Mesenchymal stem cell (in vitro differentiated cells and primary cell): Measurements from ENCODE around the gene RRP1B.

Experiments used
- DNase-seq: peaks from one replicate; pipeline ENCODE4 v3.0.0-alpha.2; 2013
- H2AFZ ChIP-seq: one replicate; pipeline ENCODE4 v1.6.1; 2013; ENCODE audit warnings: low read depth, mild to moderate bottlenecking, control low read depth, inconsistent platforms, low read length, moderate library complexity
- H2AK5ac ChIP-seq: 2 replicates; pipeline ENCODE4 v1.6.1; 2013; ENCODE audit warnings: low read length, moderate library complexity, mild to moderate bottlenecking, inconsistent platforms; ENCODE audit not compliant: severe bottlenecking
- H2BK120ac ChIP-seq: one replicate; pipeline ENCODE4 v1.6.1; 2013; ENCODE audit warnings: low read depth, mild to moderate bottlenecking, inconsistent platforms, low read length, moderate library complexity
- H2BK12ac ChIP-seq, 2 experiments: one replicate each; pipeline ENCODE4 v1.6.1; 2013; ENCODE audit warnings: inconsistent platforms in 2 of 2, low read length in 2 of 2, mild to moderate bottlenecking in 2 of 2, moderate library complexity in 2 of 2, control low read depth in 1 of 2
- H2BK15ac ChIP-seq: one replicate; pipeline ENCODE4 v1.6.1; 2013; ENCODE audit warnings: mild to moderate bottlenecking, low read depth, inconsistent platforms; ENCODE audit not compliant: poor library complexity, severe bottlenecking
- H2BK5ac ChIP-seq: 2 replicates; pipeline ENCODE4 v1.6.1; 2013; ENCODE audit warnings: low read depth, mild to moderate bottlenecking, low read length, control low read depth, inconsistent platforms; ENCODE audit not compliant: poor library complexity, severe bottlenecking
- H3K14ac ChIP-seq, 2 experiments: one replicate each; pipeline ENCODE4 v1.6.1; 2013; ENCODE audit warnings: inconsistent platforms in 2 of 2, low read length in 2 of 2, control low read depth in 1 of 2, mild to moderate bottlenecking in 1 of 2, moderate library complexity in 1 of 2
- H3K18ac ChIP-seq, 2 experiments: one replicate each; pipeline ENCODE4 v1.6.1; 2013; ENCODE audit warnings: inconsistent platforms in 2 of 2, low read length in 2 of 2, control low read depth in 1 of 2, low read depth in 1 of 2, mild to moderate bottlenecking in 1 of 2
- H3K23ac ChIP-seq, 2 experiments: one replicate each; pipeline ENCODE4 v1.6.1; 2013; ENCODE audit warnings: inconsistent platforms in 2 of 2, low read length in 2 of 2, mild to moderate bottlenecking in 2 of 2, moderate library complexity in 2 of 2, control low read depth in 1 of 2
- H3K27ac ChIP-seq: 2 replicates; pipeline ENCODE4 v1.5.1; 2013; ENCODE audit warnings: mild to moderate bottlenecking, moderate library complexity, low read length, control low read depth, inconsistent platforms; ENCODE audit not compliant: poor library complexity, severe bottlenecking
- H3K27me3 ChIP-seq, 2 experiments: 2 replicates each; pipeline versions ENCODE4 v1.6.1 to v1.7.0; 2013; ENCODE audit warnings: low read length in 2 of 2, mild to moderate bottlenecking in 2 of 2, moderate library complexity in 2 of 2, control low read depth in 1 of 2, inconsistent platforms in 1 of 2; ENCODE audit not compliant: control insufficient read depth in 1 of 2, insufficient read depth in 1 of 2
- H3K36me3 ChIP-seq, 2 experiments: 2 replicates each; pipeline versions ENCODE4 v1.6.1 to v1.7.0; 2013; ENCODE audit warnings: low read length in 2 of 2, control low read depth in 1 of 2, inconsistent platforms in 1 of 2, low read depth in 1 of 2, mild to moderate bottlenecking in 1 of 2; ENCODE audit not compliant: insufficient read depth in 2 of 2, control insufficient read depth in 1 of 2
- H3K4ac ChIP-seq, 2 experiments: one replicate each; pipeline ENCODE4 v1.6.1; 2013; ENCODE audit warnings: inconsistent platforms in 2 of 2, low read length in 2 of 2, mild to moderate bottlenecking in 2 of 2, moderate library complexity in 2 of 2, control low read depth in 1 of 2, low read depth in 1 of 2
- H3K4me1 ChIP-seq: 2 replicates; pipeline ENCODE4 v1.6.1; 2013; ENCODE audit warnings: low read depth, low read length, control low read depth; ENCODE audit not compliant: control insufficient read depth, insufficient read depth
- H3K4me2 ChIP-seq: 2 replicates; pipeline ENCODE4 v1.6.1; 2013; ENCODE audit warnings: low read length, mild to moderate bottlenecking, inconsistent platforms; ENCODE audit not compliant: poor library complexity, severe bottlenecking
- H3K4me3 ChIP-seq, 2 experiments: 2 replicates each; pipeline versions ENCODE4 v1.5.1 to v1.7.0; 2013; ENCODE audit warnings: low read length in 2 of 2, mild to moderate bottlenecking in 2 of 2, control low read depth in 1 of 2, low read depth in 1 of 2; ENCODE audit not compliant: insufficient read depth in 1 of 2
- H3K79me1 ChIP-seq: replicated peaks from 2 replicates; pipeline ENCODE4 v1.6.1; 2013; ENCODE audit warnings: mild to moderate bottlenecking, control low read depth, low read length, inconsistent platforms; ENCODE audit not compliant: poor library complexity, severe bottlenecking
- H3K9ac ChIP-seq: 2 replicates; pipeline ENCODE4 v1.7.0; 2013; ENCODE audit warnings: mild to moderate bottlenecking, low read length, moderate library complexity
- H3K9me3 ChIP-seq: 2 replicates; pipeline ENCODE4 v1.7.0; 2013; ENCODE audit warnings: mild to moderate bottlenecking, low read length; ENCODE audit not compliant: control insufficient read depth
- H4K8ac ChIP-seq: one replicate; pipeline ENCODE4 v1.6.1; 2013; ENCODE audit warnings: inconsistent platforms, mild to moderate bottlenecking, low read length, moderate library complexity
- H4K91ac ChIP-seq: one replicate; pipeline ENCODE4 v1.6.1; 2013; ENCODE audit warnings: mild to moderate bottlenecking, low read length, inconsistent platforms
- WGBS: methylation state at CpG from one replicate; pipeline ENCODE4 v1.1.7; 2013; ENCODE audit warnings: mixed read lengths; 5-methylcytosine and 5-hydroxymethylcytosine counted together

The RRP1B gene

GRCh38 chr21:43691086-43691795 lies 31.9 kb downstream of the RRP1B start:
- H3K9me3 ChIP-seq, result no peaks in the 10 kb centered on the region
- no peak overlapping the region for H2BK15ac ChIP-seq
- no peak overlapping the region for H2BK120ac ChIP-seq
- H3K4me2 ChIP-seq, result no peak overlapping the region
- H3K9ac ChIP-seq, result no peak overlapping the region
- H4K91ac ChIP-seq, result no peak overlapping the region
- peaks cover 80 to 97% of the 10 kb centered on the region in 2 experiments for H3K36me3 ChIP-seq
- no peak overlapping the region for H3K4ac ChIP-seq
- DNase-seq, result no peak
- H3K18ac ChIP-seq, result no peak overlapping the region
- peaks cover 2% of the 10 kb centered on the region for H3K4me1 ChIP-seq
- H2AK5ac ChIP-seq, result no peak overlapping the region
- no peak overlapping the region for H2BK5ac ChIP-seq
- WGBS, result 97% methylated on average over 25 of the region's 25 CpGs
- H3K79me1 ChIP-seq, result peaks cover 14% of the 10 kb centered on the region
- H4K8ac ChIP-seq, result no peak overlapping the region
- no peak overlapping the region for H3K23ac ChIP-seq
- H3K27ac ChIP-seq, result no peak overlapping the region
- H2BK12ac ChIP-seq, result no peak overlapping the region
- H3K27me3 ChIP-seq, result no peaks in the 10 kb centered on the region
- H3K4me3 ChIP-seq, result no peak overlapping the region
- H2AFZ ChIP-seq, result no peak overlapping the region
- H3K14ac ChIP-seq, result no peak overlapping the region

- H4K91ac ChIP-seq, result no peak overlapping the region
- H3K4me1 ChIP-seq, result peaks cover 2% of the 10 kb centered on the region
- no peak overlapping the region for H3K27ac ChIP-seq
- H3K9me3 ChIP-seq, result no peaks in the 10 kb centered on the region
- H3K27me3 ChIP-seq, result no peaks in the 10 kb centered on the region
- no peak overlapping the region for H3K18ac ChIP-seq
- H3K4me3 ChIP-seq, result no peak overlapping the region
- H3K79me1 ChIP-seq, result peaks cover 17% of the 10 kb centered on the region
- no peak overlapping the region for H2AK5ac ChIP-seq
- no peak overlapping the region for H2AFZ ChIP-seq
- H3K23ac ChIP-seq, result no peak overlapping the region
- WGBS, result 96% methylated on average over 10 of the region's 10 CpGs
- no peak overlapping the region for H3K14ac ChIP-seq
- no peak overlapping the region for H4K8ac ChIP-seq
- no peak overlapping the region for H2BK120ac ChIP-seq
- H3K4ac ChIP-seq, result no peak overlapping the region
- H2BK12ac ChIP-seq, result no peak overlapping the region
- no peak overlapping the region for H2BK5ac ChIP-seq
- no peak for DNase-seq
- peaks cover 80 to 95% of the 10 kb centered on the region in 2 experiments for H3K36me3 ChIP-seq
- no peak overlapping the region for H3K9ac ChIP-seq
- no peak overlapping the region for H2BK15ac ChIP-seq
- H3K4me2 ChIP-seq, result no peak overlapping the region
Observed at GRCh38 chr21:43691801-43692200, 32.4 kb downstream of the RRP1B start.

- peaks cover 68 to 83% of the 10 kb centered on the region in 2 experiments for H3K36me3 ChIP-seq
Observed at GRCh38 chr21:43692949-43693348, 33.6 kb downstream of the RRP1B start.

GRCh38 chr21:43693981-43694380 lies 34.6 kb downstream of the RRP1B start:
- Histone ChIP-seq H3K9me3 (no peaks in the 10 kb centered on the region), H2AK5ac (no peak overlapping the region), H3K79me1 (peaks cover 10% of the 10 kb centered on the region), H2AFZ (no peak overlapping the region), H3K18ac (no peak overlapping the region), H2BK120ac (no peak overlapping the region), H3K14ac (no peak overlapping the region), H3K4me1 (peaks cover 3% of the 10 kb centered on the region), H3K36me3 (peaks cover 59 to 73% of the 10 kb centered on the region in 2 experiments), H3K23ac (no peak overlapping the region), H3K27me3 (no peaks in the 10 kb centered on the region), H3K27ac (no peak overlapping the region), H4K91ac (no peak overlapping the region), H3K4ac (no peak overlapping the region), H3K9ac (no peak overlapping the region), H2BK12ac (no peak overlapping the region), H3K4me3 (no peak overlapping the region), H2BK5ac (no peak overlapping the region), H2BK15ac (no peak overlapping the region), H4K8ac (no peak overlapping the region), H3K4me2 (no peak overlapping the region)
- no peak for DNase-seq
- 97% methylated on average over 23 of the region's 23 CpGs for WGBS

More at GRCh38 chr21:43692949-43693348, 33.6 kb downstream of the RRP1B start:
- Histone ChIP-seq H3K4me3 (no peak overlapping the region), H2BK15ac (no peak overlapping the region), H3K4me1 (peaks cover 2% of the 10 kb centered on the region), H3K27ac (no peak overlapping the region), H3K9me3 (no peaks in the 10 kb centered on the region), H3K27me3 (no peaks in the 10 kb centered on the region), H3K4ac (no peak overlapping the region), H3K4me2 (no peak overlapping the region), H2AFZ (no peak overlapping the region), H2BK12ac (no peak overlapping the region), H3K23ac (no peak overlapping the region), H2BK120ac (no peak overlapping the region), H3K79me1 (peaks cover 13% of the 10 kb centered on the region), H2BK5ac (no peak overlapping the region), H3K9ac (no peak overlapping the region), H4K91ac (no peak overlapping the region), H3K14ac (no peak overlapping the region), H4K8ac (no peak overlapping the region), H3K18ac (no peak overlapping the region), H2AK5ac (no peak overlapping the region)
- 95% methylated on average over 8 of the region's 8 CpGs for WGBS
- DNase-seq, result no peak
